GM12878 (cell line): ENCODE measurements around the gene FOXO3.

ENCODE experiments used
- RAD21 ChIP-seq: IDR thresholded peaks from 2 replicates; pipeline ENCODE4 v1.6.1; 2011; ENCODE audit warnings: mild to moderate bottlenecking, low read depth, low read length, moderate library complexity; ENCODE audit not compliant: insufficient read depth
- TF ChIP-seq, protein P1 (sequence below), 3 experiments: IDR thresholded peaks in 2 of 3; conservative IDR thresholded peaks in 1 of 3; 2 replicates each; pipeline ENCODE4 v1.5.1; 2011; ENCODE audit warnings: low read depth in 3 of 3, low read length in 3 of 3, mild to moderate bottlenecking in 3 of 3, control low read depth in 2 of 3, moderate library complexity in 2 of 3, inconsistent platforms in 1 of 3, mixed read lengths in 1 of 3; ENCODE audit not compliant: control insufficient read depth in 2 of 3, insufficient read depth in 1 of 3; ENCODE audit errors: extremely low read depth in 1 of 3
- TF ChIP-seq, protein P2 (sequence below): fragments of 450-650 bp; IDR thresholded peaks from 2 replicates; pipeline ENCODE4 v1.6.1; 2017; ENCODE audit warnings: antibody characterized with exemption, mild to moderate bottlenecking, moderate library complexity
- TF ChIP-seq, protein P3 (sequence below): IDR thresholded peaks from 2 replicates; pipeline ENCODE4 v1.6.1; 2011; ENCODE audit warnings: low read depth, mild to moderate bottlenecking, low read length, moderate library complexity, borderline replicate concordance; ENCODE audit errors: extremely low read depth
- TF ChIP-seq, protein P4 (sequence below): fragments of 450-650 bp; IDR thresholded peaks from 2 replicates; pipeline ENCODE4 v1.6.1; 2017; ENCODE audit warnings: mild to moderate bottlenecking, low read depth, inconsistent platforms; ENCODE audit not compliant: poor library complexity, severe bottlenecking

DNA sequence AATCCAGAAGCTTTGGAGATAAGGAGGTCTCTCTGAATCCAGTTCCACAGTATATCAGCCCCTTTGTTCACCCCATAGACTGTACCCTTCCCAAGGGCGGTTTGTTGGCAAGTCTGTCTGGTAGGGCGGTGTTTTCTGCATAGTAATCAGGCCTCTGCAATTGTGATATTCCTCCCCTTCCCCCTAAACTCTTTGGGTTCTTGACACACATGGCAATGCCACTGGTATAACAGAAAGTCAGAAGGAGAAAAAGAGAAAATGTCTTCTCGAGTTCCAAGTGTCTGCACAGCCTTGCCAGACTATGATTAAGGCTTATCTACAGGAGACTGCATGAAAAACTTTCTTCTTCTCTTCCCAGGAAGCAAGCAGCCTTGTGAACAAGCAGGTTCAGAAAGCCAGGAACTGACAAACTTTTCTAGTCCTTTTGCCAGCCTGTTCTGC, 45.6 kb downstream of the FOXO3 start:
- TF ChIP-seq, protein P1, sequence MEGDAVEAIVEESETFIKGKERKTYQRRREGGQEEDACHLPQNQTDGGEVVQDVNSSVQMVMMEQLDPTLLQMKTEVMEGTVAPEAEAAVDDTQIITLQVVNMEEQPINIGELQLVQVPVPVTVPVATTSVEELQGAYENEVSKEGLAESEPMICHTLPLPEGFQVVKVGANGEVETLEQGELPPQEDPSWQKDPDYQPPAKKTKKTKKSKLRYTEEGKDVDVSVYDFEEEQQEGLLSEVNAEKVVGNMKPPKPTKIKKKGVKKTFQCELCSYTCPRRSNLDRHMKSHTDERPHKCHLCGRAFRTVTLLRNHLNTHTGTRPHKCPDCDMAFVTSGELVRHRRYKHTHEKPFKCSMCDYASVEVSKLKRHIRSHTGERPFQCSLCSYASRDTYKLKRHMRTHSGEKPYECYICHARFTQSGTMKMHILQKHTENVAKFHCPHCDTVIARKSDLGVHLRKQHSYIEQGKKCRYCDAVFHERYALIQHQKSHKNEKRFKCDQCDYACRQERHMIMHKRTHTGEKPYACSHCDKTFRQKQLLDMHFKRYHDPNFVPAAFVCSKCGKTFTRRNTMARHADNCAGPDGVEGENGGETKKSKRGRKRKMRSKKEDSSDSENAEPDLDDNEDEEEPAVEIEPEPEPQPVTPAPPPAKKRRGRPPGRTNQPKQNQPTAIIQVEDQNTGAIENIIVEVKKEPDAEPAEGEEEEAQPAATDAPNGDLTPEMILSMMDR (IDR thresholded peaks at IDR 0.05 in 2 of 3, conservative IDR thresholded peaks at IDR 0.05 in 1 of 3; ENCODE audit: control insufficient read depth in 2 of 3, extremely low read depth in 1 of 3, insufficient read depth in 1 of 3, low read depth in 3 of 3, low read length in 3 of 3) = no peak
- TF ChIP-seq RAD21 = no peak
- TF ChIP-seq, protein P2, sequence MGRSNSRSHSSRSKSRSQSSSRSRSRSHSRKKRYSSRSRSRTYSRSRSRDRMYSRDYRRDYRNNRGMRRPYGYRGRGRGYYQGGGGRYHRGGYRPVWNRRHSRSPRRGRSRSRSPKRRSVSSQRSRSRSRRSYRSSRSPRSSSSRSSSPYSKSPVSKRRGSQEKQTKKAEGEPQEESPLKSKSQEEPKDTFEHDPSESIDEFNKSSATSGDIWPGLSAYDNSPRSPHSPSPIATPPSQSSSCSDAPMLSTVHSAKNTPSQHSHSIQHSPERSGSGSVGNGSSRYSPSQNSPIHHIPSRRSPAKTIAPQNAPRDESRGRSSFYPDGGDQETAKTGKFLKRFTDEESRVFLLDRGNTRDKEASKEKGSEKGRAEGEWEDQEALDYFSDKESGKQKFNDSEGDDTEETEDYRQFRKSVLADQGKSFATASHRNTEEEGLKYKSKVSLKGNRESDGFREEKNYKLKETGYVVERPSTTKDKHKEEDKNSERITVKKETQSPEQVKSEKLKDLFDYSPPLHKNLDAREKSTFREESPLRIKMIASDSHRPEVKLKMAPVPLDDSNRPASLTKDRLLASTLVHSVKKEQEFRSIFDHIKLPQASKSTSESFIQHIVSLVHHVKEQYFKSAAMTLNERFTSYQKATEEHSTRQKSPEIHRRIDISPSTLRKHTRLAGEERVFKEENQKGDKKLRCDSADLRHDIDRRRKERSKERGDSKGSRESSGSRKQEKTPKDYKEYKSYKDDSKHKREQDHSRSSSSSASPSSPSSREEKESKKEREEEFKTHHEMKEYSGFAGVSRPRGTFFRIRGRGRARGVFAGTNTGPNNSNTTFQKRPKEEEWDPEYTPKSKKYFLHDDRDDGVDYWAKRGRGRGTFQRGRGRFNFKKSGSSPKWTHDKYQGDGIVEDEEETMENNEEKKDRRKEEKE = no peak
- TF ChIP-seq, protein P3, sequence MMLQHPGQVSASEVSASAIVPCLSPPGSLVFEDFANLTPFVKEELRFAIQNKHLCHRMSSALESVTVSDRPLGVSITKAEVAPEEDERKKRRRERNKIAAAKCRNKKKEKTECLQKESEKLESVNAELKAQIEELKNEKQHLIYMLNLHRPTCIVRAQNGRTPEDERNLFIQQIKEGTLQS = no peak
- TF ChIP-seq, protein P4, sequence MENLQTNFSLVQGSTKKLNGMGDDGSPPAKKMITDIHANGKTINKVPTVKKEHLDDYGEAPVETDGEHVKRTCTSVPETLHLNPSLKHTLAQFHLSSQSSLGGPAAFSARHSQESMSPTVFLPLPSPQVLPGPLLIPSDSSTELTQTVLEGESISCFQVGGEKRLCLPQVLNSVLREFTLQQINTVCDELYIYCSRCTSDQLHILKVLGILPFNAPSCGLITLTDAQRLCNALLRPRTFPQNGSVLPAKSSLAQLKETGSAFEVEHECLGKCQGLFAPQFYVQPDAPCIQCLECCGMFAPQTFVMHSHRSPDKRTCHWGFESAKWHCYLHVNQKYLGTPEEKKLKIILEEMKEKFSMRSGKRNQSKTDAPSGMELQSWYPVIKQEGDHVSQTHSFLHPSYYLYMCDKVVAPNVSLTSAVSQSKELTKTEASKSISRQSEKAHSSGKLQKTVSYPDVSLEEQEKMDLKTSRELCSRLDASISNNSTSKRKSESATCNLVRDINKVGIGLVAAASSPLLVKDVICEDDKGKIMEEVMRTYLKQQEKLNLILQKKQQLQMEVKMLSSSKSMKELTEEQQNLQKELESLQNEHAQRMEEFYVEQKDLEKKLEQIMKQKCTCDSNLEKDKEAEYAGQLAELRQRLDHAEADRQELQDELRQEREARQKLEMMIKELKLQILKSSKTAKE = no peak
